ENCODE data around the gene C20orf204. TPM values are rescaled to one million over a fixed set of nuclear protein-coding genes. Genes with fewer than 3 reads are reported as not detected.

Gene C20orf204
- total RNA-seq, 1 donor from 2014 or later: under 0.01 TPM

- no peak for DNase-seq (ENCODE audit: low read depth)
- no peak overlapping the region for H3K4me3 ChIP-seq (ENCODE audit: low read depth, low read length)
- TF ChIP-seq CTCF (conservative IDR thresholded peaks at IDR 0.05; ENCODE audit: low read depth, low read length): no peak
These were observed 34.4 kb downstream of the C20orf204 start for GRCh38 chr20:64070244-64070993.

DNA sequence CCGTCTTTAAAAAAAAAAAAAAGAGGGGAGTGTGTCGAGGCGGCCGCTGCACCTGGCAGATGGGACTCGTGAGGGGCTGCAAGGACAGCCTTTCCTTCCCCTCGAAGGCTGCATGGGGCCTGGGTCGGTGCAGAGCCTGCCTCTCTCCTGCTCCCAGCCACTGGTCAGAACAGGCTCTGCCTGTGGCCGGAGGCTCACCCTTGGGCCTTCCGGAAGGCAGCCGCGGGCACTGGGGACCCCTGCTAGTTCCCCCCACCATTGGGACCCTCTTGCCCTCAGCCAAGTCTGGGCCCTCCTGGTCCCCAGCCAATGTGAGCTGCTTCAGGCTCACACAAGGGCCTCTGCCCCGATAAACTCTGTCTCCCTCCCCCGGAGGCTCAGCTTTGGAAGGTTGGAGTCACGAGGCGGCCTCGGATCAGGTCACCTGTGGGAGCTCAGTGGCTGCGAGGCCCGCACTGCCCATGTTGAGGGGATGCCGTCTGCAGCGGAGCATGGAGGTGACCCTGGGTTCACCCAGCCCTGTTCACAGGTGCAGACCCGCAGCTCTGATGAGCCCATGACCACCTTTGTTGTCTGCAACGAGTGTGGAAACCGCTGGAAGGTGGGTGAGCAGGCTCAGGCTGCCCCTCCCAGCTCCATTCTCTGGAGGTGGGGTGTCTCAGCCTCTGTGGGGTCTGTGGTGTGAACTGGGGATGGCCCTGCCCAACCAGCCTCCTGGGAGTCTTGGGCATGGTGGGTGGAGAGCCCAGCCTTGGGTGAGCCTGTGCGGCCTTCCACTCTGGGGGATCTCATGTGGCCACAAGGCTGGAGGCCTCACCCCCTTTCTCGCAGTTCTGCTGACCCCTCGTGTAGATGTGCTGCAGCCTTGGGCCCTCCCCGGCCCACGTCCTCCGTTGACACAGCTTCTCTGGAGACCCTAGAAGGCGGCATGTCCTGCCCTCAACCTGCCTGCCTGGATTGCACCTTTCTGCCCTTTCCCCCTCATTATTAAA is 35.7 kb downstream of the C20orf204 start:
- TF ChIP-seq CTCF (conservative IDR thresholded peaks at IDR 0.05; ENCODE audit: low read depth, low read length): no peak
- no peak overlapping the region for H3K4me3 ChIP-seq (ENCODE audit: low read depth, low read length)
- no peak for DNase-seq (ENCODE audit: low read depth)

- TF ChIP-seq CTCF (conservative IDR thresholded peaks at IDR 0.05; ENCODE audit: low read depth, low read length): no peak
- no peak for DNase-seq (ENCODE audit: low read depth)
- H3K4me3 ChIP-seq (ENCODE audit: low read depth, low read length): no peak overlapping the region
These were observed 36.6 kb downstream of the C20orf204 start for GRCh38 chr20:64072498-64073063.

GRCh38 chr20:64073476-64074183 is 37.6 kb downstream of the C20orf204 start:
- TF ChIP-seq CTCF (conservative IDR thresholded peaks at IDR 0.05; ENCODE audit: low read depth, low read length): no peak
- no peak overlapping the region for H3K4me3 ChIP-seq (ENCODE audit: low read depth, low read length)
- no peak for DNase-seq (ENCODE audit: low read depth)

GRCh38 chr20:64074184-64074789 is 38.3 kb downstream of the C20orf204 start:
- H3K4me3 ChIP-seq (ENCODE audit: low read depth, low read length): no peak overlapping the region
- DNase-seq (ENCODE audit: low read depth): no peak
- TF ChIP-seq CTCF (conservative IDR thresholded peaks at IDR 0.05; ENCODE audit: low read depth, low read length): no peak

- H3K4me3 ChIP-seq (ENCODE audit: low read depth, low read length): no peak overlapping the region
- no peak for DNase-seq (ENCODE audit: low read depth)
- TF ChIP-seq CTCF (conservative IDR thresholded peaks at IDR 0.05; ENCODE audit: low read depth, low read length): no peak
These were observed 39.0 kb downstream of the C20orf204 start for GRCh38 chr20:64074963-64075362.
